ENCODE measurements around the gene ME1. TPM values are rescaled to one million over a fixed set of nuclear protein-coding genes. Genes with fewer than 3 reads are reported as not detected.
"Not testable (repeated sequence)": the region's sequence is repeated elsewhere in the genome, so short reads cannot be mapped to it uniquely, and the experiment has no call there.

The ME1 gene
- total RNA-seq, 1 donor from 2014 or later: 14.7 TPM

DNA sequence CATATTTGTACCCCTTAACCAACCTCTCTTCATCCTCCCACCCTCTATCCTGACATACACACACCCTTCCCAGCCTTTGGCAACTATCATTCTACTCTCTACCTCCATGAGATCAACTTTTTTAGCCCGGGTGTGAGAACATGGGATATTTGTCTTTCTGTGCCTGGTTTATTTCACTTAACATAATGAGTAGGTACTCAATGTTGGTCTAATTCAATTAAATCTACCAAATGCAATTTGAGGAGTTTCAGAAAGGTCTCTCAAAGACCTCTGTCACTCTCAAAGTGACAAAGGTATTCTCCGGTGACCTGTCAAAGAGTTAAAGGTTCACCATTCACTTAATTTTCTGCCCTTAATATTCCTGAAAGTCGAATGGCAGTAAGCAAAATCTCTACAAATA, 87.7 kb downstream of the ME1 start:
- DNase-seq: no peak
- TF ChIP-seq, protein P1, sequence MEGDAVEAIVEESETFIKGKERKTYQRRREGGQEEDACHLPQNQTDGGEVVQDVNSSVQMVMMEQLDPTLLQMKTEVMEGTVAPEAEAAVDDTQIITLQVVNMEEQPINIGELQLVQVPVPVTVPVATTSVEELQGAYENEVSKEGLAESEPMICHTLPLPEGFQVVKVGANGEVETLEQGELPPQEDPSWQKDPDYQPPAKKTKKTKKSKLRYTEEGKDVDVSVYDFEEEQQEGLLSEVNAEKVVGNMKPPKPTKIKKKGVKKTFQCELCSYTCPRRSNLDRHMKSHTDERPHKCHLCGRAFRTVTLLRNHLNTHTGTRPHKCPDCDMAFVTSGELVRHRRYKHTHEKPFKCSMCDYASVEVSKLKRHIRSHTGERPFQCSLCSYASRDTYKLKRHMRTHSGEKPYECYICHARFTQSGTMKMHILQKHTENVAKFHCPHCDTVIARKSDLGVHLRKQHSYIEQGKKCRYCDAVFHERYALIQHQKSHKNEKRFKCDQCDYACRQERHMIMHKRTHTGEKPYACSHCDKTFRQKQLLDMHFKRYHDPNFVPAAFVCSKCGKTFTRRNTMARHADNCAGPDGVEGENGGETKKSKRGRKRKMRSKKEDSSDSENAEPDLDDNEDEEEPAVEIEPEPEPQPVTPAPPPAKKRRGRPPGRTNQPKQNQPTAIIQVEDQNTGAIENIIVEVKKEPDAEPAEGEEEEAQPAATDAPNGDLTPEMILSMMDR (IDR thresholded peaks at IDR 0.05): no peak
- no peak overlapping the region for H3K4me3 ChIP-seq
- H3K9me3 ChIP-seq: no peaks in the 10 kb centered on the region
- H3K4me1 ChIP-seq: no peaks in the 10 kb centered on the region
- no peak for ATAC-seq
- no peaks in the 10 kb centered on the region for H3K36me3 ChIP-seq
- H3K27me3 ChIP-seq: no peaks in the 10 kb centered on the region
- H3K27ac ChIP-seq: no peak overlapping the region
- intact Hi-C loops (cut with DNase I): no loop called here

DNA sequence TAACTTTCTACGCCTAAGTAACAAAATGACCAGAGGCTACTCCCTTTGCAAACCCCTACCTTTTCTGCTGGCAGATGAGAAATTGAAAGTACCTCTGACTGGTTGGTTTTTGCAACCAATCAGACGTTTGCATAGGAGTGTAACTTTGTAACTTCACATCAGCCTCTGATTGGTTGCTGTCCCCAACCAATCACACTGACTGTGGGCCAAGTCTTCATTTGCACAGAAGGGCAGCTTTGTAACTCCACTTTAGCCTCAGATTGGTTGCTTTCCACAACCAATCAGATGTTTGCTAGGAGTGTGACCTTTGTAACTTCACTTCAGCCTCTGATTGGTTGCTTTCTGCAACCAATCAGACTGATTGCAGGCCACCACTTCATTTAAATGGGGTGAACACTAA, 89.1 kb downstream of the ME1 start:
- no peak overlapping the region for H3K27ac ChIP-seq
- no peaks in the 10 kb centered on the region for H3K4me1 ChIP-seq
- H3K36me3 ChIP-seq: no peaks in the 10 kb centered on the region
- ATAC-seq (no peak), DNase-seq (no peak)
- H3K27me3 ChIP-seq: no peaks in the 10 kb centered on the region
- TF ChIP-seq, protein P1 (IDR thresholded peaks at IDR 0.05): no peak
- H3K9me3 ChIP-seq: no peaks in the 10 kb centered on the region
- no peak overlapping the region for H3K4me3 ChIP-seq
- intact Hi-C loops (cut with DNase I): no loop called here

DNA sequence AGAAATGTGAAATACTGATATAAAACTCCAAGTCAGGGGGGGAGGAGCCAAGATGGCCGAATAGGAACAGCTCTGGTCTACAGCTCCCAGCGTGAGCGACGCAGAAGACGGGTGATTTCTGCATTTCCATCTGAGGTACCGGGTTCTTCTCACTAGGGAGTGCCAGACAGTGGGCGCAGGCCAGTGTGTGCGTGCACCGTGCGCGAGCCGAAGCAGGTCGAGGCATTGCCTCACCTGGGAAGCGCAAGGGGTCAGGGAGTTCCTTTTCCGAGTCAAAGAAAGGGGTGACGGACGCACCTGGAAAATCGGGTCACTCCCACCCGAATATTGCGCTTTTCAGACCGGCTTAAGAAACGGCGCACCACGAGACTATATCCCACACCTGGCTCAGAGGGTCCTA, 96.9 kb downstream of the ME1 start:
- H3K36me3 ChIP-seq; H3K27ac ChIP-seq; ATAC-seq; H3K27me3 ChIP-seq; DNase-seq; H3K4me1 ChIP-seq; H3K4me3 ChIP-seq; H3K9me3 ChIP-seq; intact Hi-C loops (cut with DNase I): not testable (repeated sequence)

DNA sequence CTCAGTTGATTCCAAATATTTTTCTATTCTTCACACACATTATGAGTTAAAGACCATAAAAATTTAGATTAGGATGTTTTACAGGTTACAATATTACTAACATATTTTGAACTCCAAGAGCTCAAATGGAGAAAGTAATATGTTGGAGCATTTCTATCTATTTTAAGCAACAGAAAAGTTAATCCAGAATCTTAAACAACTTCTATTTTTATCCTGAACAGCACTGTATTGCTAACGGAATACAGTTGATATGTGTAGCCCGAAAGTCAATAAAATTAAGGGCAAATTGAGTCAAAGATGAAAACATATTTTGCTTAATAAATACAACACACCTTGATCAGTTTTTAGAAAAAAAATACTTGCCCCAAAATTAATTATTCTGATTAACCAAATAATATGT, 97.4 kb downstream of the ME1 start:
- Histone ChIP-seq H3K4me3 (no peak overlapping the region), H3K4me1 (no peaks in the 10 kb centered on the region), H3K36me3 (no peaks in the 10 kb centered on the region), H3K9me3 (no peaks in the 10 kb centered on the region), H3K27ac (no peak overlapping the region), H3K27me3 (no peaks in the 10 kb centered on the region)
- ATAC-seq: no peak
- TF ChIP-seq, protein P1 (IDR thresholded peaks at IDR 0.05): no peak
- intact Hi-C loops (cut with DNase I): no loop called here
- no peak for DNase-seq

DNA sequence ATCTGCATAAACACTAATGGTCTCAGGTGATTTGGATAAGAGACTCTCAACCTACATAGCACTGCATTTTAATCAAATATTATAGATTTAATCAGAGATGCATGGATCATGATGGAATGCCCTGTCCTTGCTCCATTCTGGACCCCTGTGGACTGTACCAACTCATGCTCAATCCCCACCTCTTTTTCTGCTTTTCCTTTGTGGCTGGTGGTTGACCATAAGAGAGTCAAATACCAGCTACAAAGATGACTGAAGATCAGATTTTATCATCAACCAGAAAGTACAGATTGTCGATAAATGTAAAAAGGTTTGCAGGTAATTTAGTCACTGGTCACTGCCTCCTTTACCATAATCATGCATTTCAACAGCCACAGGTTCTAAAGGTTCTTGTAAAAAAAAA, 116.2 kb downstream of the ME1 start:
- Histone ChIP-seq H3K4me3 (no peak overlapping the region), H3K4me1 (no peaks in the 10 kb centered on the region), H3K27ac (no peak overlapping the region), H3K9me3 (no peaks in the 10 kb centered on the region), H3K27me3 (no peaks in the 10 kb centered on the region), H3K36me3 (no peaks in the 10 kb centered on the region)
- TF ChIP-seq, protein P1 (IDR thresholded peaks at IDR 0.05): no peak
- intact Hi-C loops (cut with DNase I): no loop called here
- no peak for DNase-seq
- ATAC-seq: no peak

DNA sequence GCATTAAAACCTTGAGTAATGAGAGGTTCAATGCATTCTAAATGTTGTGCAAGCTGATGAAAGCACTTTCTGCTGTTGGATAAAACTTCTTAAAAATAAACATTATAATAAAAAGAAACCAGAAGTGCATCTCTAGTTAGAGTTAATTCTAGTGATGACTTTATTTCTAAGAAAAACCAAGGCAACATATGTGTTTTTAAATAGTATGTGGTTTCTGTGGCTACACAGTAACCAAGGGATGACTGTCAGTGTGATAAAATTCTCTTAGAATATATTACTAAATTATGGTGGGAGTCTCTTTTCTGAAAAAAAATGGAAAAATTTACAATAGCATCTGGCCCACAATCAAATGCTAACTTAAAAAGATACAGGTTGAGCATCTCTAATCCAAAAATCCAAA, 117.0 kb downstream of the ME1 start:
- Histone ChIP-seq H3K36me3 (no peaks in the 10 kb centered on the region), H3K9me3 (no peaks in the 10 kb centered on the region), H3K27me3 (no peaks in the 10 kb centered on the region), H3K4me3 (no peak overlapping the region), H3K4me1 (no peaks in the 10 kb centered on the region), H3K27ac (no peak overlapping the region)
- TF ChIP-seq, protein P1 (IDR thresholded peaks at IDR 0.05): no peak
- no peak for DNase-seq
- intact Hi-C loops (cut with DNase I): no loop called here
- no peak for ATAC-seq
